GM18909 (cell line): ENCODE results near the gene TM6SF1.
"Not testable (repeated sequence)": the region's sequence is repeated elsewhere in the genome, so short reads cannot be mapped to it uniquely, and the experiment has no call there.

Source experiments
- ATAC-seq: cut with Tn5 transposase; IDR thresholded peaks from one replicate; pipeline ENCODE4 v1.9.1; 2021; ENCODE audit warnings: mild to moderate bottlenecking; ENCODE audit not compliant: unreplicated experiment, poor library complexity

TM6SF1 gene

DNA sequence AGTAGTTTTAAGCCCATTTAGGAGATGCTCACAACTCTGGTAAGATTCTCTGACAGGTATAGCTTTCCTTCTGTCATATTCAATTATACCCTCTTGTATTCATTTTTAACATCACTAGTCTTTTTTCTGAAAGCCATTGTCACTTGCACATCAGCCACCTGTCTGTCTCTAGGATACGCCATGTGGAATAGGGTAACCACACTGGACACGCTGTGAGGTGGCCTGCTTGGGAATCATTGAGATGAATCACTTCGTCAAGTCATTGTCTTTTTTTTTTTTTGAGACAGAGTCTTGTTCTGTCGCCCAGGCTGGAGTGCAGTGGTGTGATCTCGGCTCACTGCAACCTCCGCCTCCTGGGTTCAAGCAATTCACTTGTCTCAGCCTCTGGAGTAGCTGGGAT lies 7.4 kb downstream of the TM6SF1 start:
- ATAC-seq: no peak

GRCh38 chr15:83115410-83115809 lies 8.0 kb downstream of the TM6SF1 start:
- ATAC-seq: no peak

DNA sequence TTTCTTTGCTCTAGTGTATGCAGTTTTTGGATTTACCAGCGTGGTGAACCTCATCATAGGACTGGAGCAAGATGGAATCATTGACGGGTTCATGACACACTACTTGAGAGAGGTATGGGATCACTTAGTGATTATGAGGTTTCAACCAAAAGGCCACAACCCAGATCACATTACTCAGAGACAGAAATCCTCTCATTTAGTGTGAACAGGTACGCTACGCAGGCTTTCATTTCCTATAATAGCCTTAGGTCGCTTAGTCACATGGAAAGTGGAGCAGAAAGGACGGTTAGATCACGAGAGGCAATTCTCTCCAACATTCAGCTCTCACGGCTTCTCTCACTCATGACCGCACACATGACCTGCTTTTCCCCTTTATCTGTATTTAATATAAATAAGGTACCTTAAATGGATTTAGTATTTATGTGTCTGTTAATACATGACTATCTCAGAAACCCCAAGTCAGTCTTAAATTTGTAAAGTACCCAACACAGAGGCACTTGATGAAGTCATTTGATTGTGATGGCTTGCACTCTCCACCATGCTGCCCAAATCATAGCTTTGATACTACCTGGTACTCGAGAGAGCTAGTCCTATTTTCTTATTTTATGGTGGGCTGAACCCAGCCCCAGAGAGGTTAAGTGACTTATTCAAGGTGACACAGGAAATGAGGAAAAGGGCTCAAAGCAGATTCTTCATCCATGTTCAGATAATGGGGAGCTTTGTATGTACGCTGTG lies 8.6 kb downstream of the TM6SF1 start:
- peak; percentile 44 for ATAC-seq

- ATAC-seq: no peak
Observed at GRCh38 chr15:83118291-83118827, 10.9 kb downstream of the TM6SF1 start.

DNA sequence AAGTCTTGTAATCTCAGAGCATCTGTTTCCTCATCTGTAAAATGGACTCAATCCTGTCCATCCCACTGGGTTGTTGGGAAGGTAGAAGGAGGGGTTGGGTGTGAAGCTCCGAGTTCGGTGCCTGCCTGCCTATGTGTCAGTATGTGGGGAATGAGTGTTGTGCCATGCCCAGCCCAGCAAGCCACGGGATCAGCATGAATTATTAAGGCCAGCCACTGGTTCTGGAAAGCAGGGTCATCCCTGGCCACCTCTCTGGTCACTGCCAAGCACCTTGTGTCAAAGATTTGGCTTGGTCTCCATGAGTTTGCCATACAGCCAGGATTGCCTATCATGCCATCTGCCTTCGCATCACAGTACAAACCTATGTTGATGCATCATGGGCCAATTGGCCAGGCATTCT lies 11.5 kb downstream of the TM6SF1 start:
- ATAC-seq: no peak

GRCh38 chr15:83119968-83120581 lies 12.6 kb downstream of the TM6SF1 start:
- no peak for ATAC-seq

- ATAC-seq: no peak
Observed at GRCh38 chr15:83123529-83123928, 16.1 kb downstream of the TM6SF1 start.

- ATAC-seq: no peak
Observed at GRCh38 chr15:83127547-83128150, 20.2 kb downstream of the TM6SF1 start.

- ATAC-seq: no peak
Observed at GRCh38 chr15:83129791-83130190, 22.3 kb downstream of the TM6SF1 start.

GRCh38 chr15:83132861-83133523 lies 25.5 kb downstream of the TM6SF1 start:
- ATAC-seq: no peak

DNA sequence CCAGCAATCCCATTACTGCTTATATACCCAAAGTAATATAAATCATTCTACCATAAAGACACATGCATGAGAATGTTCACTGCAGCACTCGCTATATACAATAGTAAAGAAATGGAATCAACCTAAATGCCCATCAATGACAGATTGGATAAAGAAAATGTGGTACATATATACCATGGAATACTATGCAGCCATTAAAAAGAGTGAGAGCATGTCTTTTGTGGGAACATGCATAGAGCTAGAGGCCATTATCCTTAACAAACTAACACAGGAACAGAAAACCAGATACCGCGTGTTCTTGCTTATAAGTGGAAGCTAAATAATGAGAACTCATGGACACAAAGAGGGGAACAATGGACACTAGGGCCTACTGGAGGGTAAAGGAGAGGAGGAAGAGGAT lies 34.7 kb downstream of the TM6SF1 start:
- ATAC-seq: not testable (repeated sequence)

DNA sequence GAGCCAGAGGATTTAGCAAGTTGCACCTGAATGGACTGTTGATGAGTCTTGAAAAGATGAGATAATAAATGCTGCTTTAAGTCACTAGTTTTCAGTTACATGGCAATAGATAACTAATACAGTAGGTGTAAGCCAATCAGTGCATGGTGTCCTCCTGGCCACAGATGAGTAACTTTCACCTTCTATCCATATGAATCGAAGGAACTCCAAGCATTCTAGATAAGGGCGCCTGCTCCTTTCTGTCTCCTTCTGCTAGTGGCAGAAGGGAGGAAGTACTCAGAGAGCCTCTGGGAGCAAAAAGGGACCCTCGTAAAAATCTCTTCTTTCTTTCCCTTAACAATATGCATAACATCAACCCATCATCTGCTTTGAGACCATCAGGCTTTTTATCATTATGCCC lies 37.3 kb downstream of the TM6SF1 start:
- ATAC-seq: no peak

GRCh38 chr15:83153288-83153687 lies 45.8 kb downstream of the TM6SF1 start:
- ATAC-seq: no peak

DNA sequence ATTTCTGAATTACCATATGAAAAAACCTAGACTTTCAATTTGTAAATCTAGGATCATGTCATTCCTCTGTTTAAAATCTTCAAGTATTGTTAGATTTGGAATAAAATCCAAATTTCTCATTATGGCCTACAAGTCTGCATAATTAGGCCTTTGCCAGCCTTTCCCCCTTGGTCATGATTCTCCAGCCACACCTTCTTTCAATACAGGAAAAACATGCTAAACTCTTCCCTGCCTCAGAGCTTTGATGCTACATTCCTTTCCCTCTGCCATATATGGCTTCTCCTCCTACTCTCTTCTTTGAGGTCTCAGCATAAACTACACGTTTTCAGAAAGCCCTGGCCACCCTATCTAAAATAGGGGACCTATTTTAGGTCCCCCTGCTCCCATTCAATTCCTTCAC lies 48.5 kb downstream of the TM6SF1 start:
- ATAC-seq: no peak

- ATAC-seq: no peak
Observed at GRCh38 chr15:83158393-83158792, 50.9 kb downstream of the TM6SF1 start.

DNA sequence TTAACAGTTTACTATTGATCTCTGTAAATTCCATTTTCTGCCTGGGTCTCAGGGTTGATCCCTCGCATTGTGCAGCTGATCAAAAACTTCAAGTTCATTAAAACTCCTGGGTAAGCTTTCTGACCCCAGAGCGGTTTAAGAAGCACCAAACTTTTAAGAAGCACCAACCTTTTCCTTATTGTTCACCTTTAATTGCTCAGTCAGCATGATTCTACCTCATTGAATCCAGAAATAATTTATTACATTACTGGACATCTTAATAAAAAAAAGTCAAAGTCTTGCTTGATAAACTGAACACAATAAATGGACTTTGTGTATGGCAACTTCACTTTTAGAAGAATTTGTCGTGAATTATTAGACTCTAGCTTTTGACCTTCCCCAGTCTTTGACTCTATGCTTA lies 53.3 kb downstream of the TM6SF1 start:
- ATAC-seq: no peak

GRCh38 chr15:83163032-83163431 lies 55.6 kb downstream of the TM6SF1 start:
- ATAC-seq: no peak

DNA sequence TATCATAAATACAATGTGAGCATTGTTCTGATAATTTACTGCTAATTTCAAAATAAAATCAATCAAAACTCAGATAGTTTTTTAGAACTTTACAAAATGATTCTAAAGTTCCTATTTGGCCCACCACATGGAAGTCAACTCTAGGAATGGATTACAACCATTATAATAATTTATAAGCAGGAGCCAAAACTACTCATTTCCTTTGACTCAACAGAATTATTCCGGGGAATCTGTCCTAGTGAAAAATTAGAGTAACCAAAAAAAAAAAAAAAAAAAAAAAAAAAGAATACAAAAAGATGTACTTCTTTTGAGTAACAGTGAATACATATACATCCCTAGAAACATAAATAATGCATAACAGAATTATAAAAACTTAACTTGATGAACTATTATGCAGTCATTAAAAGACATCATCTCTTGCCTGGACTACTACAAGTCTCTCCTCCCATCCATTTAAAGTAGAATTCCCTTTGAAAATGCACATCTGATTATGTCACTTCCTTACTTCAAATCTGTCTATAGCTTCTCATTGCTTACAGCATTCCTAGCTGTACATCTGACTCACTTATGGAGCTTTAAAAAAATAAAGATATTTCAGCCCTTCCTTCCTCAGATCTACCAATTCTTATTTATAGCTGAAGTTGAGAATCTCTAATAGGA lies 56.8 kb downstream of the TM6SF1 start:
- ATAC-seq: no peak

- ATAC-seq: no peak
Observed at GRCh38 chr15:83164771-83165404, 57.4 kb downstream of the TM6SF1 start.

GRCh38 chr15:83166218-83166617 lies 58.8 kb downstream of the TM6SF1 start:
- ATAC-seq: no peak
